OCI-M1 (cell line): ENCODE measurements around the gene DEDD.

Experiments used
- DNase-seq: peaks from one replicate; lab custom pipeline; 2025; lab: John Stamatoyannopoulos, UW

The DEDD gene, protein sequence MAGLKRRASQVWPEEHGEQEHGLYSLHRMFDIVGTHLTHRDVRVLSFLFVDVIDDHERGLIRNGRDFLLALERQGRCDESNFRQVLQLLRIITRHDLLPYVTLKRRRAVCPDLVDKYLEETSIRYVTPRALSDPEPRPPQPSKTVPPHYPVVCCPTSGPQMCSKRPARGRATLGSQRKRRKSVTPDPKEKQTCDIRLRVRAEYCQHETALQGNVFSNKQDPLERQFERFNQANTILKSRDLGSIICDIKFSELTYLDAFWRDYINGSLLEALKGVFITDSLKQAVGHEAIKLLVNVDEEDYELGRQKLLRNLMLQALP

GRCh38 chr1:161132410-161133219, at the start of gene DEDD:
TSS of gene DEDD (minus strand) at chr1:161132667. CDS start at chr1:161124462, 8,205 bp downstream.
- peak; percentile 99 for DNase-seq

- DNase-seq, result peak; percentile 20
These were observed 49.7 kb upstream of the DEDD start for GRCh38 chr1:161182214-161182613.

DNA sequence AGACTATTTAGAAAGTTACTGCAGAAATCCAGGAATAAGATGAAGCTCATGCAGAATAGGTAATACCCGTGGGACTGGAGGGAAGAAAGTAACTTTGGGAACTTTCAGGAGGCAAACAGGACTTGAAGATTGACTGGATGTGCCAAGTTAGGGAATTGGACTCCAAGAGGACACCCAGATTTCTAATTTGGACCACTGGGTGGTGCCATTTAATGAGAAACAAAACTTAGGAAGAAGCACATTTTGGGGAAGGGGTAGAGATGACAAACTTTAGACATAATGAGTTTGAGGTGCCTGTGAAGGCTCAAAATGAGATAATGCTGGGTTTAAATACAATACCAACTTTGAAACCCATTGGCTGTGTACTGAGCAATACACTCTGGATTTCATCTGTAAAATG, 48.2 kb upstream of the DEDD start:
- DNase-seq, result peak; percentile 78

- DNase-seq, result no peak
These were observed 47.2 kb upstream of the DEDD start for GRCh38 chr1:161179698-161180097.

- no peak for DNase-seq
These were observed 45.4 kb upstream of the DEDD start for GRCh38 chr1:161177936-161178244.

DNA sequence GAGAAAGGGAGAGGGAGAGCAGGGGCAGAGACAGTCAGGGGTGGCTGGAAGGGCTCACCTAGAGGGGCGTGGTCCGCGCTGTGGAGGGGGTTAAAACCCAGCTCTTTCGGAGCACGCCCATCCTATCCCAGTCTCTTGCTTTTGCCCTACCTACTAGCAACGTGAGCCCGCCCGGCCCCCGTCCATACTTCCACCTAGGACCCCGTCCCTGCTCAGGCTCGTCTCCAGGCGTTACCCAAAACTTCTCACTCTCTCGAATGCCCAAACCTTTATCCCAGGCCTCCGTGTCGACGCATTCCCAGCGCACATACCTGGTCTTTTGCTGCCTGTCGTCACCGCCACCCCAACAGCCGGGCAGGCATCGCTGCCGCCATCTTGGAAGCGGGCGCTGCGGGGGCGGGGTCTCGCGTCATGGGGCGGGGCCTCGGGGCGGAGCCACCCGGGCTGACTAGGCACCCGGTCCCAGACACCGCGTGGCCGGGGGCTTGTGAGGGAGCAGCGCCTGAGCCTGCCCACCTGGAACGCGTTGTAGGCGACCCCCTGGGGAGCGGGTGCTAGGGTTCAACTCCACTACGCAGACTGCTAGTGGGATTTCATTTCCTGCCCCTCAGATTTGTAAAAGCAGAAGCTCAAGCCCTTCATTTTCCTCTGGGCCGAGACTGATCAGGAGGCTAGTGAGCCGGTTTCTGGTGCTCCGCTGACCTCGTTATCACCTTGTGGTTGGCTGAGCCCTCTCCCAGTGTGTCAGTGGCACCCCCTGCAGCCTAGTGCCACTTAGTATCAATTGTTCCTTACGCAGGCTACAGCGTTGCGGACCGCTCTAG, 44.9 kb upstream of the DEDD start, which contains the start of gene B4GALT3:
Gene B4GALT3 (minus strand): TSS at position 396 of the 824 bp plus-strand sequence. CDS start 1,447 bp downstream, outside the sequence.
- peak; percentile 98 for DNase-seq

DNA sequence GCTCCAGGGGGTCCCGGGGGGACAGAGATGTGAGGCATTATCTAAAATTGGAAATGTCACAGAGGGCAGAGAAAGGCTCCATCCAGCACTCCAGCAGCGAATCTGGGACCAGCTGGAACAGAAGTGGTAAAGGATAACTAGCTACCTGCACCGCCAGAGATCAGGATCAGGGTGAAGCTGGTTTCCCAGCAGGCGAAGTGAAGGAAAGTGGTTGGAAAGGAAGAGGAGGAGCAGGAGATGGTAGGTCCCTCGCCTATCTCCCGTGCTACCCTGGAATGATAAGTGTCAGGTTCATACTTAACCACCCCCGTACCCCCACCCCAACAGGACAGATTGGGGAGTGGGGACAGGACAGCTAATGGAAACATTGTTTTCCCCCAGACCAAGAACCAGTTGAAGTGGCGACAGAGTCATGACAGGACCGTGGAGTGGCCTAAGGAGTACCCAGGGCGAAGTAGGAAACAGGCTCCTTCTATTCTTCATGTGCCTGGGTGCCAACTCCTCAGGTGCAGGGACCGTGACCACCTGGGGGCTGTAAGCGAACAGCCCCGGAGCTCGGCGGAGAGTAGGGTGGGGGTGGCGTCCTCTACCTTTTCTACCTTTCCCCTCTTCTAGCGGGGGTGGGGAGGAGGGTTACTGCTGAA, 44.1 kb upstream of the DEDD start:
- peak; percentile 58 for DNase-seq

DNA sequence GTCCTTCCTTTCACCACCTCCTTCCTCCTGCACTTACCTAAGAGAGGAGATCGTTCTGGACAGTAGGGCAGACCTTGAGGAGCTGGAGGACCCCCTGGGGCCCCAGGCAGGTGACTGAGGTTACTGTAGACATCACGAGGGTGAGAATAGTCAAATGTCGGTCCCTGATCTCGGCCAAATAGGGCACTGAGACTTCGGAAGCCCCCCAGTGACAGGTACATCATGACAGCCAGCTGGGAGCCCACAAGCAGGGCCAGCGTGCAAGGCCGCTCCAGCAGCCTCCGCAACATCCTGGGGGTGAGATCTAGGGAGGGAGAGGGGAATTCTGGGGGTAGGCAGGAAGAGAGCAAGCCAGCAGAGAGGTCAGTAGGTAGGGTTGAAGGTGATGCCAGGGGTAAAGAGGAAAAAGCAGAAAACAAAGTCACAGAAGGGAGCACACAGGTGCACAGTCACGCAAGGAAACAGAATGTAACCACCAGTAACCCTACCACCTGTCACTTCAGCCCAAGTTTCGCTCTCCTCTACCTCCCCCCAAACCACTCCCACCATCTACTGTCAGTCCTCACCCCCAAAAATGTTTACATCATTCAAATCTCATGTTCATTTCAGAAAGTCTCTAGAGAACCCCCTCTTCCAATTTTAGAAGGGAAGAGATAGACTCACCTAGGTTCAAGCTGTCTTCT, 43.4 kb upstream of the DEDD start:
- no peak for DNase-seq

- DNase-seq, result no peak
These were observed 42.4 kb upstream of the DEDD start for GRCh38 chr1:161174911-161175310.

DNA sequence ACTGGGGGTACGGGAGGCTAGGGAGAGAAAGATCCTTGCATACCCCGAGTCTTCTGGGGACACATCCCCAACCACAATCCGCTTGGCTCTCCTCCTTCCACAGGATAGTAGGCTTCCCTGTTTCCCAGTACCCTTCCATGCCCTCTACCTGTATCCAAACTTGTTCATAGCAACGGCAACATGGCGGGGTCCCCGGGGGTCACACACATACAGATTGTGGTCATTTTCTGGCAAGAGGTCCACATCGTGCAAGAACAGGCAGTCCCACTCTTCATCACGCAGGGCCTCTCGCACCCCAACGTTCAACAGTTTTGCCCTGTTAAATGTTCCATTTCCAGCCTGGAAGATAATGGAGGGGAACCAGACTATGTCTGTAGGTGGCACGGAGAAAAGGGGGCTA, 41.2 kb upstream of the DEDD start:
- DNase-seq, result no peak

DNA sequence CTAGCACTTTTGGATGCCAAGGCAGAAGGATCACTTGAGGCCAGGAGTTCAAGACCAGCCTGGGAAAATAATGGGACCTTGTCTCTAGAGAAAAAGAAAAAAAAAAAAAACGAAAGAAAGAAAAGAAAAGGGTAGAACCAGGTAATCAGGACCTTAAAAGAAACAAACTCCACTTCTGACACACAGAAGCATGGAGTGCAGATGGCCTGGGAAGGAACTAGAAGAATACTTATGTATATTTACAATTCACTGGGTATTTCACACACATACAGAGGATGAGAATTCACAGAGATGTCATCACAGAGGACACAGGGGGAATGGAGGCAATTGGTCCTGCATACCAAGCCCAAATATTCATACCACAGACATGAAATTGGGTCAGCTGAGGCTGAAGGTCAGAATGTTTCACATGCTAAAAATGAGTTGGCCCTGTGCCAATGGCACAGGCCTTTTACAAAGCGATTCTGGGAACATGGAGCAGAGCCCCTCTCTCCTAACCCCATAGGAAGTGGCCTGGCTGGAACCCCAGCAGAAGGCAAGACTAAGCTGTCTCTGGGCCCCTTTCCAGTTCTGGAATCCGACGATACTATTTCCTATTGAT, 40.4 kb upstream of the DEDD start:
- DNase-seq, result no peak

DNA sequence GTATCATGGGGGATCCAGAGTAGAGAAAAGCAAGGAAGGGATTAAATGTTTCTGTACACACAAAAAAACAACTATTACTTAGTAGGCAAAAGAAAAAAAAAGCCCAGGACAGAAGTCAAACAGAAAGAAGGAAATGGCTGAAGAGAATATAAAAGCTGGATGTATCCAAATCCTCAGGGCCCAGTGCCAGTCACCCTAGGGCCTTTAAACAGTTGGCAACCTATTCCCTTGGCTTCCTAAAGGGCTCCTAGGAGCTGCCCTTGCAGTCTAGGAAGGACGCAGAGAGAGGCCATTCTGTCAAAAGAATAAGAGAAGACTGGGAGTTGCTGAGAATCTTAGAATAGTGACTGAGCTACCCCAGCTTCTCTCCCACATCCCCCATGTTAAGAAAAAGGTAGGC, 39.9 kb upstream of the DEDD start:
- DNase-seq, result no peak

DNA sequence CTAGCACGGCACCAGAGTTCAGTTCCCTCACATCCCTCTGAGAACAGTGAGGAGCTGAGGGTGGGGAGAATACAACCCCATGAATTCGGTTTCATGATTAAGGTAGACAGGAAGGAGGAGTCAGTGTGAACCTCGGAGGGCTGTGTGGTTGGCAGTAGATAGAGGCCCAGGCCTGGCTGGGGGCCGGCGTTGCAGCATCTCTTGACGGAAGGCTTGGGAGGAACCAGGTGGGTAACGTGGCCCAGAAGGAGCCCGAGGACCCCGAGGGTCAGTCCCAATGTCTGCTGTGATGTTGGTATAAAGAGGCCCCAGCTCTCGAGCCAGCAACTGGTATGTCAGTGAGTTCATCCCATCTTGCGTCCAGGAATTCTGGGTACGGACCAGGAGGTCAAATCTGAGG, 39.2 kb upstream of the DEDD start:
- DNase-seq, result no peak

- DNase-seq, result no peak
These were observed 38.7 kb upstream of the DEDD start for GRCh38 chr1:161171191-161171590.

DNA sequence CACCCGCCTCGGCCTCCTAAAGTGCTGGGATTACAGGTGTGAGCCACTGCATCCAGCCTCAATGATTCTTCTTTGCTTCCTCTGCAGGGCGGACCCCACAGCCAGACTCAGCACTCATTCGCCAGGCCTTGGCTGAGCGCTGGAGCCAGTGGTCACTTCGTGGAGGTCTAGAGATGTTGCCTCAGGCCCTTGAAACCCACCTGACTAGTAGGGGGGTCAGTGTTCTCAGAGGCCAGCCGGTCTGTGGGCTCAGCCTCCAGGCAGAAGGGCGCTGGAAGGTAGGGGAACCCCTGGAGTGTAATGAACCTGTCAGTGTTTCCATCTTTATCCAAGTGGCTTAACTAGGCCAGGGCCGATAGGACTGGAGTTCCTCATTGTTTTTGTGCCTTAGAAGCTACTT, 36.4 kb upstream of the DEDD start:
- DNase-seq, result no peak

DNA sequence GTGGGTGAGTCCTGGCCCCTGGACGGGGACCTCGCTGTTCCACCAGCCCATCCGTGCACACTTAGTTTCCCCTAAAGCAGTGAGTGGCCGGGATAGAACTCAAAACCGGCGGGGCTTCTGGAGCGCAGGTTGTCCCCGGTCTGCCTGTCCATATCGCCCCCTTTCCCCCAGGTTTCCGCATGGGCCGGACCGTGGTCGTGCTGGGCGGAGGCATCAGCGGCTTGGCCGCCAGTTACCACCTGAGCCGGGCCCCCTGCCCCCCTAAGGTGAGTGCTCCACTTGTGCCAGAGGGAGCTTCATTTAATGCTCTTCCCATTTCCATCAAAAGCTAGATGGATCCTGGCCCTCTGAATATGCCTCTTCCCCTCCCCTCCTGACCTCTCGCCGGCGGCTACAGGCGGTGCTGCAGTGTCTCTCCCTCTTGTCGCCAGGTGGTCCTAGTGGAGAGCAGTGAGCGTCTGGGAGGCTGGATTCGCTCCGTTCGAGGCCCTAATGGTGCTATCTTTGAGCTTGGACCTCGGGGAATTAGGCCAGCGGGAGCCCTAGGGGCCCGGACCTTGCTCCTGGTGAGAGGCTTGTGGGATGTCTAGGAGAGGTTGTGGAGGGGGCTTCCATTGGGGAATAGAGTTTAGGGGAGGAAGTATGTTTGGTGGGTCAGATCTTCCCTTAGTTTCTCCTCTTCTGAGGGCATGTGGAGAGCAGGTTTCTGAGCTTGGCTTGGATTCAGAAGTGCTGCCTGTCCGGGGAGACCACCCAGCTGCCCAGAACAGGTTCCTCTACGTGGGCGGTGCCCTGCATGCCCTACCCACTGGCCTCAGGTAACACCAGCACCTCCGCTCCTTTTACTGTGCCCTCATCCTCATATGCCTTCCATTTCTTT, 34.4 kb upstream of the DEDD start:
- peak; percentile 84 for DNase-seq

DNA sequence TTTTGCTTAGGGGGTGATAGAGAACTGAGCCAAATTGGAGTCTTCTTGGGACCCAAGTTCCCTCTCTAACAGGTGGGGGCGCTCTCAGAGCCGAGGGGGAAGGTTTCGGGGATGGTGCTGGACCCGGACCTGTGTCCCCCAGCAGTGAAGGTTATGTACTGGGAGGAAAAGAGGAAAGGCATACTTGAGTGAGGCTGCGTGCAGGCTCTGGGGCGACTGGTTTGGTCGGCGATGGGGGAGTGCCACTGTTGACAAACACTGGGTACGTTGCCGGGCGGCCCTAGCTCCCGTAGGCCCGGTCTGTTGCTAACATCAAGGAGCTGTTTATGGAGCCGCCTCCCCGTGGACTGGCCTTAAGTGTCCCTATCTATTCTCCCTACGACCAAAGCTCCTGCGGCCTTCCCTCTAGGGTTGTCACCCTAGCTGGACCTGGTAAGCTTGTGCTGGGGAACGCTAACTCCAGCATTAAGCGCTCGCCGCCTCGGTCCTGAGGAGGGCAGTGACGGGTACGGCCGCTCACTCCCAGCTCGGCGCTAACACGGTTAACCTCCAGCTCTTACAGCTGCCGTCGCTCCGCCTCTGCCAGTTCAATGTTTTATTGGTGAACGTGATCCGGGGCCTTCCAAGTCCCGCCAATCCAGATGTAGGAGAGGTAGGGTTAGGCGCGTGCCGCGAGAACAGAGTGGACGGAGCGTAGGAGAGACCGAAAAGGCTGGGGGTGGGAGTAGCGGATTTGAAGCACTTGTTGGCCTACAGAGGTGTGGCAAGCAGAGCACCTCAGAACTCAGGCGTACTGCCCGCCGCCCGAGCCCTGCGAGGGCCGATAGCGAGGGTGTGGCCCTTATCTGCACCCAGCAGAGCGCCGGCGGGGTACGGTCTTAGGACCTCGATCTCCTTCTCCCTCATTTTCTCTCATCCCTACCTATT, 33.5 kb upstream of the DEDD start, which contains the start of gene PPOX:
Gene PPOX (plus strand): TSS at position 685 of the 927 bp plus-strand sequence. CDS start 422 bp downstream, outside the sequence.
- peak; percentile 100 for DNase-seq

GRCh38 chr1:161164901-161165610, 32.6 kb upstream of the DEDD start:
- DNase-seq, result no peak
